ENCODE results near the gene NPNT.

Gene NPNT

DNA sequence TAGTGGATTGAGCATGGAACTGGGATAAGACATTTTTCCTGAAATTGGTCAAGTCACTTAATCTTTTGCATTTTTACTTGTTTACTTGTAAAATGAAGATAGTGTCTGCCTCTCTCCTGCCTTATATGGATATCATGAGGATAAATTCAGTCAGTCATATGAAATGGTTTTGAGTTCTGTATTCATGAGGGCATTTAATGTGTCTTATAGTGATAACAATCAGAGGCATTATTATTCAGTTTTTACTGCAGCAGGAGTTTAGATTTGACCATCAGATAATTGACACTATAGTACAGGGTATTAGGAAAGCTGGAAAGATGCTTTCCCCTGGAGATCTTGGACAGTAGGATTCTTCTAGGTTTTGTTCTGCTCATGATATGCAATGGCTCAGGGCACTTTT is 26.0 kb downstream of the NPNT start:
- no peak for DNase-seq

DNA sequence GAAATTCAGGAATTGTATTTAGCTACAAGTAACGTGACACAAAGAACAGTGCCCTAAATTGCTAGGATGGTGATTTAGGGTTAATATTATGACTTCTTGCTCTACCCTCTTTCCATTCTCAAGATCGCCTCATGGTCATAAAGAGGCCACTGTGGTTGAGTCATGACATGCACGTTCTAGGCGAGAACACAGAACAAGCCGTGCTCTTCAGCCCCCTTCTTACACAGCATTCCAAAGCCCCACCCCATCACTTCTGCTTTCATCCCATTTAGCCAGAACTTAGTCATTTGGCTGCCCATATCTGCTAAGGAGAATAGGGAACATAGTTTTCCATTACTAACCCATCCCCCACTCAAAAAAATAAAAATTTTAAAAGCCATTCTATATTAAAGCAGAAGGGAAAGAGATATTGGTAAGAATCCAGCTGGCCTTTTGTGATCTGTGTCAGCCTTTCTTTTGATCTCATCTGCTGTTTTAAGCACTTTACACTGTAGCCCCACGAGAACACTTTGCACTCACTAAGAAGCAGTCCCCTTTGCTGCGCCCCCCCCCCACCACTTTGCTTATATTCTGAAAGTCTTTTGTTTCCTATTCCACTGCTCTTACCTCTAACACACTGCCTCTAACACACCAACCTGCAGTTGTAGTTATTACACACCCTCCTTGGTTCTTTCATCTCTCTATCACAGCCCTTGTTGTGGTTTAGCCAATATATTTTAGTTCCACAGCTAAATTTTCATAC is 28.4 kb downstream of the NPNT start:
- DNase-seq: no peak

GRCh38 chr4:105924341-105924740 is 29.1 kb downstream of the NPNT start:
- DNase-seq: no peak

- DNase-seq: no peak
Observed at GRCh38 chr4:105930698-105931097, 35.4 kb downstream of the NPNT start.

- no peak for DNase-seq
Observed at GRCh38 chr4:105933083-105933482, 37.8 kb downstream of the NPNT start.

- no peak for DNase-seq
Observed at GRCh38 chr4:105934386-105934785, 39.1 kb downstream of the NPNT start.

GRCh38 chr4:105936901-105937300 is 41.6 kb downstream of the NPNT start:
- no peak for DNase-seq

DNA sequence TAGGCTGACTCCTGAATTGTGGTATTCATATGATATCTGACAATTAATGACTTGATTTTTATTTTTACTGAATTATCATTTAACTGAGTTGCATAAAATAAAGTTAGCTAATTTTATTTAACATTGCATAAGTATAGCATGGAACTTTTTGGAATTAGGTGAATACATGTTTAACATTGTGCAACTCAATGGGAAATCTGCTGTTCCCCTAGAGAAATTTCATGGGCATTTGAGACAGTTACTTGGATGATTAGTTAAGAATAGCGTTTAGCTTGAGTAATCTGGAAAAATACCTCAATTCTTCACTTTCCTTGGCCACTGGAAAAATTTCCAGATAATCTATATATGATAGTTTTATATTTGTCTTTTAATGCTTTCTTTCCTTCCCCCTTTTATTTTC is 42.5 kb downstream of the NPNT start:
- DNase-seq: no peak

DNA sequence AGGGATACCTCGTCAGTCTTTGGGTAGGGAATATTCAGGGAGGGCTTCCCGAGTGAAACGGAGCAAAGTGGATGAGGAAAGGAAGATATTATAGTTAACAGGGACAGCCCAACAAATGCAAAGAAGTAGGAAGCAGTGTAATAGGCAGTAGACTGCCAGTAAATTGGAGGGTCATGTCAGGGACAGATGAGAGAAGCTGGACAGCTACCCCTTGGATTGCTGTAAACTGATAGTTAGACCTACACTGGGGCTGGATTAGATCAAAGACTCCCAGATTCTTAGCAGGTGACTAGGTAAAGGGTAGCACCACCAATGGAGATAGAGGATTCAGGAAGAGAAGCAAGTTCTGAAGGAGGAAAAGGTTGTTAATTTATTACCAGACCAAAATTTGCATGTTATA is 48.0 kb downstream of the NPNT start:
- DNase-seq: no peak

- DNase-seq: no peak
Observed at GRCh38 chr4:105944540-105944939, 49.3 kb downstream of the NPNT start.

GRCh38 chr4:105946771-105947170 is 51.5 kb downstream of the NPNT start:
- no peak for DNase-seq

GRCh38 chr4:105950701-105951100 is 55.4 kb downstream of the NPNT start:
- DNase-seq: no peak

DNA sequence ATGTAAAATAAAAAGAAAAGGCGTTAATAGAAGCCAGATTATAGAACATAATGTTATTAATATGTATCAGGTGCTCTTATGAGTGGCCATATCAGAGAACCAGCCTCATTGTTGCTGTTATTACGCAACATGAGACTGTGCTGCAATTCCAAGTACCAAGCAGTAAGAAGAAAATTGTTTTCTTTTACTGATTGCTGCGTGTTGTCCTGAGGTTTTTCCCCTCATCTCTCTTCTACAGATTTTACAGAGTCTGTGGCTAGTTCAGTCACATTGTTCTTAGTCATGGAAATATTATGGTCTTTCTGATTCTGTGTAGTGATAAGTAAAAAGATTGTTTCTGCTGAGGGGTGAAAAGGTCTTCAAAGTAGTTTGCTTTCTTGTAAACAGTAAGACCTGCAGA is 55.9 kb downstream of the NPNT start:
- DNase-seq: no peak

GRCh38 chr4:105952591-105952990 is 57.3 kb downstream of the NPNT start:
- DNase-seq: no peak

- no peak for DNase-seq
Observed at GRCh38 chr4:105956569-105956968, 61.3 kb downstream of the NPNT start.

DNA sequence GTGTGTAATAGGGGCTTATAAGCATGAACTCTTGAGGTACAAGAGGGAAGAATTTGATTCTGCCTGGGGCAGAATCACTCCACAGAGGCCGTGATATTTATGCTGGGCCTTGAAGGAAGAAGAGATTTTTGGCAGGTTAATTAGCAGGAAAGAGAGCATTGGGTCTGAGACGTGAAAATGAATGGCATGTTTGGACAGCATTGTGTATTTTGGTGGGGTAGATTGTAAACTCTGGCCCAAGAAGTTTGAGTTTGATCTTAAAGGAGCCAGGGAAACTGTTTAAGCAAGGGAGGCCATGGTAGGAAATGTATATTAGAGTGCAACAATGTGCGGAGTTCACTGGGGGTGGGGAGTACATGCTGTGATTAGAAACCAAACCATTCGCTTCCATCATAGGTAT is 62.4 kb downstream of the NPNT start:
- no peak for DNase-seq

GRCh38 chr4:105963461-105964400 is 68.5 kb downstream of the NPNT start:
- DNase-seq: no peak

DNA sequence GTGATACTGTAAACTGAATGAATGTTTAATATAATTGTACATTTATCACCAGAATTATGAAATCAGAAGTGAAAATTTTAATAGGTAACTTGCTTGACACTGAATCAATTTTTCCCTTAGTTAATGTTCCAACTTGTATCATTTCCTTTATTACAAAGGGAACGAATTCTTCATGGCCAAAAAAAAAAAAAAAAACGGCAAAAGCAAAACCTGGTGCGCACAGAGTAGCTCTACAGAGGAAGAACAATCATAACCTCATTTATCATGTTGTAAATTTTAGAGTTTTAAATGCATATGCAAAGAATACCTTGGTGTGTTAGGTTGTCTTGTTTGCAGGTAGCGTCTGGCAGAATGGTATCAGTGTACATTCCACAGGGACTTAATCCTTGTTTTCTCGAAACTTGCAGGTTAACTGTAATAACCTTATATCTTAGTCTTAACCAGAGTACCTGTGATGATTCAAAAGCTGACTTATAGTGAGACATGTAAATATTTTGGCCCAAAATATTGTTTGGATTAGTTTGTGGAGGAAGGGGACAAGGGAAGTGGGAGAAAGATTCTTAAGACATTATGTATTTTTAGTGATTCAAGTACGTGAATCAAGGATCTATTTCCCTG is 70.0 kb downstream of the NPNT start:
- DNase-seq: no peak

- DNase-seq: no peak
Observed at GRCh38 chr4:105966051-105966450, 70.8 kb downstream of the NPNT start.

DNA sequence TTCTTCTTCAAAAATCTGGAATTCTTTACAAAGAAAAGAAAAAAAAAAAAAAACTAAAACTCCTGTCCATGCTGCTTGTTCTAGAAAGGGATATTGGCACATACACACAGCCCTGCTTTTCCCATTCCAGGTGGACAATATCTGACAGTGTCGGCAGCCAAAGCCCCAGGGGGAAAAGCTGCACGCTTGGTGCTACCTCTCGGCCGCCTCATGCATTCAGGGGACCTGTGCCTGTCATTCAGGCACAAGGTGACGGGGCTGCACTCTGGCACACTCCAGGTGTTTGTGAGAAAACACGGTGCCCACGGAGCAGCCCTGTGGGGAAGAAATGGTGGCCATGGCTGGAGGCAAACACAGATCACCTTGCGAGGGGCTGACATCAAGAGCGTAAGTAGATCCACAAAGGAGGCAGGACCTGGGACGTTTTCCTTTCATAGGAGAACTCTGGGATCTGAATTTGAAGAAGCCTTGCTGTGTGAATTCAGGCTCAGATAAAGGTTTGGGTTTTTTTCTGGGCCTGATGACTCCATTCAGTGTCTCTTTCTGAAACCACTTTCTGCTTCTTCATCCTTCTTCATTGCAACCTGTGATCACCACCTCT is 71.9 kb downstream of the NPNT start:
- no peak for DNase-seq

GRCh38 chr4:105969575-105969974 is 74.3 kb downstream of the NPNT start:
- no peak for DNase-seq

GRCh38 chr4:105970371-105970770 is 75.1 kb downstream of the NPNT start:
- no peak for DNase-seq

DNA sequence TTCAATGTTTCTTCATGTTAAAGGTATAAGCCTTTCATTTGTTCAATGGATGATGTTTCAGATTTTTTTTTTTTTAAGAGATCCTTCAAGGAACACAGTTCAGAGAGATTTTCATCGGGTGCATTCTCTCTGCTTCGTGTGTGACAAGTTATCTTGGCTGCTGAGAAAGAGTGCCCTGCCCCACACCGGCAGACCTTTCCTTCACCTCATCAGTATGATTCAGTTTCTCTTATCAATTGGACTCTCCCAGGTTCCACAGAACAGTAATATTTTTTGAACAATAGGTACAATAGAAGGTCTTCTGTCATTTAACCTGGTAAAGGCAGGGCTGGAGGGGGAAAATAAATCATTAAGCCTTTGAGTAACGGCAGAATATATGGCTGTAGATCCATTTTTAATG is 75.8 kb downstream of the NPNT start:
- no peak for DNase-seq

Measured in central memory CD4-positive, alpha-beta T cell (primary cell).